Measurements from ENCODE around the gene SLC25A38.
A peak's percentile ranks its signal among the peaks of the same experiment; 100 is the strongest.

The SLC25A38 gene

GRCh38 chr3:39383045-39383880 is at the start of gene SLC25A38:
TSS of gene SLC25A38 (plus strand) at chr3:39383370. CDS start at chr3:39383725, 355 bp downstream.
- peak; percentile 81 for DNase-seq (ENCODE audit: low read depth, low spot score)
- peaks cover 29% of the 10 kb centered on the region for H3K36me3 ChIP-seq (ENCODE audit: insufficient read depth, insufficient read length, low read length)
- peak within 1 kb of the TSS; percentile 93 for H3K4me3 ChIP-seq (ENCODE audit: insufficient read length, low read depth)
- peaks cover 14% of the 10 kb centered on the region for H3K4me1 ChIP-seq (ENCODE audit: insufficient read depth, insufficient read length)
- no peak for TF ChIP-seq YY1 (IDR thresholded peaks at IDR 0.05; ENCODE audit: insufficient read depth, insufficient read length)
- no peaks in the 10 kb centered on the region for H3K27me3 ChIP-seq (ENCODE audit: insufficient read depth, insufficient read length)
- peak within 1 kb of the TSS; percentile 94 for H3K9ac ChIP-seq (ENCODE audit: insufficient read length, low read depth)
- H3K9me3 ChIP-seq (ENCODE audit: insufficient read depth, low read length) = no peaks in the 10 kb centered on the region

GRCh38 chr3:39333607-39334006 is 49.6 kb upstream of the SLC25A38 start:
- Histone ChIP-seq H3K9ac (ENCODE audit: insufficient read length, low read depth) (no peak overlapping the region), H3K27me3 (ENCODE audit: insufficient read depth, insufficient read length) (no peaks in the 10 kb centered on the region), H3K36me3 (ENCODE audit: insufficient read depth, insufficient read length, low read length) (no peaks in the 10 kb centered on the region), H3K9me3 (ENCODE audit: insufficient read depth, low read length) (no peaks in the 10 kb centered on the region), H3K4me1 (ENCODE audit: insufficient read depth, insufficient read length) (no peaks in the 10 kb centered on the region), H3K4me3 (ENCODE audit: insufficient read length, low read depth) (no peak overlapping the region)
- no peak for TF ChIP-seq SUZ12 (IDR thresholded peaks at IDR 0.05; ENCODE audit: extremely low read depth, insufficient read depth, insufficient read length)
- TF ChIP-seq ZNF274 (IDR thresholded peaks at IDR 0.05; ENCODE audit: low read depth, low read length) = no peak
- no peak for TF ChIP-seq YY1 (IDR thresholded peaks at IDR 0.05; ENCODE audit: insufficient read depth, insufficient read length)
- DNase-seq (ENCODE audit: low read depth, low spot score) = no peak

GRCh38 chr3:39334205-39334604 is 49.0 kb upstream of the SLC25A38 start:
- no peak overlapping the region for H3K4me3 ChIP-seq (ENCODE audit: insufficient read length, low read depth)
- no peaks in the 10 kb centered on the region for H3K9me3 ChIP-seq (ENCODE audit: insufficient read depth, low read length)
- TF ChIP-seq YY1 (IDR thresholded peaks at IDR 0.05; ENCODE audit: insufficient read depth, insufficient read length) (no peak), SUZ12 (IDR thresholded peaks at IDR 0.05; ENCODE audit: extremely low read depth, insufficient read depth, insufficient read length) (no peak), ZNF274 (IDR thresholded peaks at IDR 0.05; ENCODE audit: low read depth, low read length) (no peak)
- no peaks in the 10 kb centered on the region for H3K4me1 ChIP-seq (ENCODE audit: insufficient read depth, insufficient read length)
- no peak overlapping the region for H3K9ac ChIP-seq (ENCODE audit: insufficient read length, low read depth)
- no peaks in the 10 kb centered on the region for H3K36me3 ChIP-seq (ENCODE audit: insufficient read depth, insufficient read length, low read length)
- no peak for DNase-seq (ENCODE audit: low read depth, low spot score)
- no peaks in the 10 kb centered on the region for H3K27me3 ChIP-seq (ENCODE audit: insufficient read depth, insufficient read length)

- no peaks in the 10 kb centered on the region for H3K27me3 ChIP-seq (ENCODE audit: insufficient read depth, insufficient read length)
- H3K9ac ChIP-seq (ENCODE audit: insufficient read length, low read depth) = no peak overlapping the region
- DNase-seq (ENCODE audit: low read depth, low spot score) = no peak
- no peaks in the 10 kb centered on the region for H3K9me3 ChIP-seq (ENCODE audit: insufficient read depth, low read length)
- no peak for TF ChIP-seq SUZ12 (IDR thresholded peaks at IDR 0.05; ENCODE audit: extremely low read depth, insufficient read depth, insufficient read length)
- TF ChIP-seq YY1 (IDR thresholded peaks at IDR 0.05; ENCODE audit: insufficient read depth, insufficient read length) = no peak
- no peaks in the 10 kb centered on the region for H3K36me3 ChIP-seq (ENCODE audit: insufficient read depth, insufficient read length, low read length)
- H3K4me1 ChIP-seq (ENCODE audit: insufficient read depth, insufficient read length) = no peaks in the 10 kb centered on the region
- H3K4me3 ChIP-seq (ENCODE audit: insufficient read length, low read depth) = no peak overlapping the region
Observed at GRCh38 chr3:39338201-39338600, 45.0 kb upstream of the SLC25A38 start.

- no peaks in the 10 kb centered on the region for H3K36me3 ChIP-seq (ENCODE audit: insufficient read depth, insufficient read length, low read length)
- no peaks in the 10 kb centered on the region for H3K27me3 ChIP-seq (ENCODE audit: insufficient read depth, insufficient read length)
- no peaks in the 10 kb centered on the region for H3K4me1 ChIP-seq (ENCODE audit: insufficient read depth, insufficient read length)
- no peak for DNase-seq (ENCODE audit: low read depth, low spot score)
- H3K9me3 ChIP-seq (ENCODE audit: insufficient read depth, low read length) = no peaks in the 10 kb centered on the region
- H3K4me3 ChIP-seq (ENCODE audit: insufficient read length, low read depth) = no peak overlapping the region
- H3K9ac ChIP-seq (ENCODE audit: insufficient read length, low read depth) = no peak overlapping the region
- TF ChIP-seq SUZ12 (IDR thresholded peaks at IDR 0.05; ENCODE audit: extremely low read depth, insufficient read depth, insufficient read length) (no peak), YY1 (IDR thresholded peaks at IDR 0.05; ENCODE audit: insufficient read depth, insufficient read length) (no peak), ZNF274 (IDR thresholded peaks at IDR 0.05; ENCODE audit: low read depth, low read length) (no peak)
Observed at GRCh38 chr3:39339086-39339485, 44.1 kb upstream of the SLC25A38 start.

GRCh38 chr3:39343076-39343717 is 40.0 kb upstream of the SLC25A38 start:
- no peaks in the 10 kb centered on the region for H3K36me3 ChIP-seq (ENCODE audit: insufficient read depth, insufficient read length, low read length)
- no peaks in the 10 kb centered on the region for H3K27me3 ChIP-seq (ENCODE audit: insufficient read depth, insufficient read length)
- no peak for DNase-seq (ENCODE audit: low read depth, low spot score)
- H3K4me3 ChIP-seq (ENCODE audit: insufficient read length, low read depth) = no peak overlapping the region
- no peak overlapping the region for H3K9ac ChIP-seq (ENCODE audit: insufficient read length, low read depth)
- no peaks in the 10 kb centered on the region for H3K9me3 ChIP-seq (ENCODE audit: insufficient read depth, low read length)
- TF ChIP-seq SUZ12 (IDR thresholded peaks at IDR 0.05; ENCODE audit: extremely low read depth, insufficient read depth, insufficient read length) (no peak), ZNF274 (IDR thresholded peaks at IDR 0.05; ENCODE audit: low read depth, low read length) (no peak), YY1 (IDR thresholded peaks at IDR 0.05; ENCODE audit: insufficient read depth, insufficient read length) (no peak)
- H3K4me1 ChIP-seq (ENCODE audit: insufficient read depth, insufficient read length) = no peaks in the 10 kb centered on the region

GRCh38 chr3:39343760-39344159 is 39.4 kb upstream of the SLC25A38 start:
- Histone ChIP-seq H3K9me3 (ENCODE audit: insufficient read depth, low read length) (no peaks in the 10 kb centered on the region), H3K36me3 (ENCODE audit: insufficient read depth, insufficient read length, low read length) (no peaks in the 10 kb centered on the region), H3K4me1 (ENCODE audit: insufficient read depth, insufficient read length) (no peaks in the 10 kb centered on the region), H3K4me3 (ENCODE audit: insufficient read length, low read depth) (no peak overlapping the region), H3K27me3 (ENCODE audit: insufficient read depth, insufficient read length) (no peaks in the 10 kb centered on the region), H3K9ac (ENCODE audit: insufficient read length, low read depth) (no peak overlapping the region)
- TF ChIP-seq SUZ12 (IDR thresholded peaks at IDR 0.05; ENCODE audit: extremely low read depth, insufficient read depth, insufficient read length) = no peak
- no peak for TF ChIP-seq YY1 (IDR thresholded peaks at IDR 0.05; ENCODE audit: insufficient read depth, insufficient read length)
- no peak for TF ChIP-seq ZNF274 (IDR thresholded peaks at IDR 0.05; ENCODE audit: low read depth, low read length)
- DNase-seq (ENCODE audit: low read depth, low spot score) = no peak
